ENCODE measurements around the gene KDM4C. TPM values are rescaled to one million over a fixed set of nuclear protein-coding genes. Genes with fewer than 3 reads are reported as not detected.

The KDM4C gene
- total RNA-seq, 1 experiment from 2014 or later = 4.8 TPM

- DNase-seq (ENCODE audit: low spot score) = no peak
- Histone ChIP-seq H3K4me1 (ENCODE audit: insufficient read depth, low read length, poor library complexity, severe bottlenecking) (no peaks in the 10 kb centered on the region), H3K36me3 (ENCODE audit: insufficient read depth, low read length, poor library complexity, severe bottlenecking) (no peaks in the 10 kb centered on the region), H3K9me3 (ENCODE audit: low read depth, low read length, poor library complexity, severe bottlenecking) (no peaks in the 10 kb centered on the region), H3K27ac (ENCODE audit: low read depth, low read length, poor library complexity, severe bottlenecking) (no peak overlapping the region), H3K27me3 (replicated peaks; ENCODE audit: insufficient read depth, low read depth, low read length, poor library complexity) (no peaks in the 10 kb centered on the region), H3K4me3 (ENCODE audit: low read depth, low read length, poor library complexity, severe bottlenecking) (no peak overlapping the region)
- TF ChIP-seq CTCF (conservative IDR thresholded peaks at IDR 0.05; ENCODE audit: low read depth, low read length) = no peak
- no peak for TF ChIP-seq EZH2 (IDR thresholded peaks at IDR 0.05; ENCODE audit: borderline replicate concordance, low read depth, low read length, poor library complexity, severe bottlenecking)
- CTCF ChIA-PET = no interaction called here
- no TSS peak for BruUV-seq (replicated peaks)
- intact Hi-C loops (cut with micrococcal nuclease; ENCODE audit: unreplicated experiment) = no loop called here
- POLR2A ChIA-PET (ENCODE audit: low non-redundant PET) = no interaction called here
These were observed 379.3 kb downstream of the KDM4C start for GRCh38 chr9:7137040-7137439.

GRCh38 chr9:7137571-7137970 is 379.8 kb downstream of the KDM4C start:
- DNase-seq (ENCODE audit: low spot score) = no peak
- Histone ChIP-seq H3K27ac (ENCODE audit: low read depth, low read length, poor library complexity, severe bottlenecking) (no peak overlapping the region), H3K4me1 (ENCODE audit: insufficient read depth, low read length, poor library complexity, severe bottlenecking) (no peaks in the 10 kb centered on the region), H3K4me3 (ENCODE audit: low read depth, low read length, poor library complexity, severe bottlenecking) (no peak overlapping the region), H3K27me3 (replicated peaks; ENCODE audit: insufficient read depth, low read depth, low read length, poor library complexity) (no peaks in the 10 kb centered on the region), H3K9me3 (ENCODE audit: low read depth, low read length, poor library complexity, severe bottlenecking) (no peaks in the 10 kb centered on the region), H3K36me3 (ENCODE audit: insufficient read depth, low read length, poor library complexity, severe bottlenecking) (no peaks in the 10 kb centered on the region)
- no TSS peak for BruUV-seq (replicated peaks)
- ChIA-PET CTCF (no interaction called here), POLR2A (ENCODE audit: low non-redundant PET) (no interaction called here)
- no peak for TF ChIP-seq CTCF (conservative IDR thresholded peaks at IDR 0.05; ENCODE audit: low read depth, low read length)
- no peak for TF ChIP-seq EZH2 (IDR thresholded peaks at IDR 0.05; ENCODE audit: borderline replicate concordance, low read depth, low read length, poor library complexity, severe bottlenecking)
- intact Hi-C loops (cut with micrococcal nuclease; ENCODE audit: unreplicated experiment) = no loop called here

GRCh38 chr9:7139886-7140285 is 382.1 kb downstream of the KDM4C start:
- POLR2A ChIA-PET (ENCODE audit: low non-redundant PET) = no interaction called here
- no peak for TF ChIP-seq CTCF (conservative IDR thresholded peaks at IDR 0.05; ENCODE audit: low read depth, low read length)
- TF ChIP-seq EZH2 (IDR thresholded peaks at IDR 0.05; ENCODE audit: borderline replicate concordance, low read depth, low read length, poor library complexity, severe bottlenecking) = no peak
- no TSS peak for BruUV-seq (replicated peaks)
- Histone ChIP-seq H3K36me3 (ENCODE audit: insufficient read depth, low read length, poor library complexity, severe bottlenecking) (no peaks in the 10 kb centered on the region), H3K4me3 (ENCODE audit: low read depth, low read length, poor library complexity, severe bottlenecking) (no peak overlapping the region), H3K9me3 (ENCODE audit: low read depth, low read length, poor library complexity, severe bottlenecking) (no peaks in the 10 kb centered on the region), H3K27me3 (replicated peaks; ENCODE audit: insufficient read depth, low read depth, low read length, poor library complexity) (no peaks in the 10 kb centered on the region), H3K4me1 (ENCODE audit: insufficient read depth, low read length, poor library complexity, severe bottlenecking) (no peaks in the 10 kb centered on the region), H3K27ac (ENCODE audit: low read depth, low read length, poor library complexity, severe bottlenecking) (no peak overlapping the region)
- no peak for DNase-seq (ENCODE audit: low spot score)
- CTCF ChIA-PET = no interaction called here
- intact Hi-C loops (cut with micrococcal nuclease; ENCODE audit: unreplicated experiment) = no loop called here
